ENCODE results near the gene IFNL3.
A peak's percentile ranks its signal among the peaks of the same experiment; 100 is the strongest.
"Not testable (repeated sequence)": the region's sequence is repeated elsewhere in the genome, so short reads cannot be mapped to it uniquely, and the experiment has no call there.

IFNL3 gene

GRCh38 chr19:39253374-39254149 is 8.8 kb upstream of the IFNL3 start:
- no peak for DNase-seq (ENCODE audit: low read depth in 2 of 2)

DNA sequence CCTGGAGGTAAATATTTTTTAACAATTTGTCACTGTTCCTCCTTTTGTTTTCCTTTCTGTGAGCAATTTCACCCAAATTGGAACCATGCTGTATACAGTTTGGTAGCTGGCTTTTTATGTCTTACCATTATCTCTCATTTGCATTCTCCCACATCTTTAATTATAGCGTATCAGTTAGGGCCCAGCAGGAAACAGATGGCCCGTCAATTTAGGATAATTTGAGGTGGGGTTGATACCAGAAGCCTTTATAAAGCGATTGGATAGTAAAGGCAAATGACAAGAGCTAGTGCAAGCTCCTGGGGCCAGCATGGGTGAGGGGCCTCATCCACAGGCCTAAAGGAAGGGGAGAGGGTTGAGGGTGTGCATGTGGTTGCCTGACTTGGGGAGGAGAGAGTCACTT is 7.7 kb upstream of the IFNL3 start:
- DNase-seq (ENCODE audit: low read depth in 2 of 2): no peak

DNA sequence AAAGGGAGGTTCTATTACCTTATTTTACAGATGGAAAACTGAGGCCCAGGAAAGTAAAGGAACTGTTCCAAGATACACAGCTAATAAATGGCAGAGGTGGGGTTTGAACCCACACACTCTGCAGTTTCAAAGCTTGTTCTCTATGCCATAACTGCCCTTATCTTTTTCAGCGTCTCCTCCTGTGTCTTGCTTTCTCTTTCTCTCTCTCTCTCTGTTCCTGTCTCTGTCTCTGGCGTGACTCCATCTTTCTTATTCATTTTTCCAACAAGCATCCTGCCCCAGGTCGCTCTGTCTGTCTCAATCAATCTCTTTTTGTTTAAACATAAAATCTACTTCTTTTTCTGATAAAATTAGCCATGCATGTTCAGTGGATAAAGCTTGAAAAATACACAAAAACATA is 7.0 kb upstream of the IFNL3 start:
- no peak for DNase-seq (ENCODE audit: low read depth in 2 of 2)

DNA sequence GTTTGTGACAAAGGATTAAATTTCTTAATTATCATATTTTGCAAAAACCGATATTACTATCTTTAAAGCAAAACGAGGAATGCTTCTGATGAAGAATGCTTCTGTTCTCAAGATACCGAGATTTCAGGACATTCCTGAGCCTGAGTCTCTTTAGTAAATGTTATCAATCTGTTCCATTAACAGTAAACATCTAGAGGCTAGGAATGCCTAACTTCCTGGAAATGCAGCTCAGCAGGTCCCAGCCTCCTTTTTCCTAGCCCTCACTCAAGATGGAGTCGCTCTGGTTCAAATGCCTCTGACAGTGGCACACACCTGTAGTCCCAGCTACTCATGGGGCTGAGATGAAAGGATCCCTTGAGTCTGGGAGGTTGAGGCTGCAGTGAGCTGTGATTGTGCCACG is 6.3 kb upstream of the IFNL3 start:
- no peak for DNase-seq (ENCODE audit: low read depth in 2 of 2)

DNA sequence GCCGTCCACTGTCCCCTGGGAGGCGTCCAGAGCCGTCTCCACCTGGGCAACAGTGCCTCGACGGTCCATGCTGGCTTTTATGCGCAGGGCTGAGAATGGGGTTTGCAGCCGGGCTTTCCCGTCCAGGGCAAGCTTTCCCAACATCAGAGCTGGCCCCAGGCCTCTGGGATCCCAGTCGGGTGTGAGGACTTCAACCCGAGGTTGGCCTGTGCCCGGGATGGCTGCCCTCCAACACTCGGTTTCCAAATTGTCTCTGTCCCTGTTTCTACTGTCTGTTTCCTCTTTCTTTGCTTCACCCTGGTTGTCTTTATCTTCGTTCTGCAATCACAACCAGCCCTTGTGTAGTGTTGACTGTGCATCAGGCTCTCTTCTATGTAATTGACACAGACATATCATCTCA is 4.0 kb upstream of the IFNL3 start, which contains the start of gene IFNL4:
TSS of gene IFNL4 (minus strand) at position 51 of the 400 bp plus-strand sequence.
- DNase-seq (ENCODE audit: low read depth in 2 of 2): no peak

DNA sequence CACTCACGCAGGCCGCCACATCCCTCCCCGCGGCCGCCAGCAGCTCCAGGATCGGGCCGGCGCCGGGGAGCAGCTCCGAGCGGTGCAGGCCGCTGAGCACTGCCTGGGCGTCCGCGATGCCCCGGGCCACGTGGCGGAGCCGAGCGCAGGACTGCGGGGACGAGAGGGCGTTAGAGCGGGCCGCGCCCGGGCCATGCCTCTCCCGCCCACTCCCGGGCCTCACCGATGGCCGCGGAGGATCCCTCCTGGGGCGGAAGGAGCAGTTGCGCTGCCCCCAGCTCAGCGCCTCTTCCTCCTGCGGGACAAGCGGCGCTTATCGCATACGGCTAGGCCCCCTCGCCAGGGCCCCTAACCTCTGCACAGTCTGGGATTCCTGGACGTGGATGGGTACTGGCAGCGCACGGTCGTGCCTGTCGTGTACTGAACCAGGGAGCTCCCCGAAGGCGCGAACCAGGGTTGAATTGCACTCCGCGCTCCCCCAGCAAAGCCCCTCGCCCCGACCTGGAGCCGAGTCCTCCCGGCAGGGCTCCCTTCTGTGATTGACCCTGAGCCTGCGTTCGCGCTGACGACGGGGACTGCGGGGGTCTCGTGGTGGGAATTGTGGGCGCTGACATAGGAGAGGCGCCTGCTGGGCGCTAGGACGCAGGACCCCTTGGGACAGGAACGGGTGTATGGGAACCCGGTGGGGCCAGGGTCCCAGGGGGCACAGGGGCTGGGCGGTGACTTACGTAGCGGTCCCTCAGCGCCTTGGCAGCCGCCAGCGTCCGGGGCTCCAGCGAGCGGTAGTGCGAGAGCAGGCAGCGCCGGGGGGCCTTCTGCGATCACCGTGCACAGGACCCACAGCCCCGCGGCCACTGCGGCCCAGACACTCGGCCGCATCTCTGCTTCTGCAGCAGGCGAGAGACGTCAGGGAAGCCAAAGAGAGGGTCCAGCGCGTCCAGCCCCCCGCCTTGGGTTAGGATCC is 3.2 kb upstream of the IFNL3 start:
- no peak for DNase-seq (ENCODE audit: low read depth in 2 of 2)

DNA sequence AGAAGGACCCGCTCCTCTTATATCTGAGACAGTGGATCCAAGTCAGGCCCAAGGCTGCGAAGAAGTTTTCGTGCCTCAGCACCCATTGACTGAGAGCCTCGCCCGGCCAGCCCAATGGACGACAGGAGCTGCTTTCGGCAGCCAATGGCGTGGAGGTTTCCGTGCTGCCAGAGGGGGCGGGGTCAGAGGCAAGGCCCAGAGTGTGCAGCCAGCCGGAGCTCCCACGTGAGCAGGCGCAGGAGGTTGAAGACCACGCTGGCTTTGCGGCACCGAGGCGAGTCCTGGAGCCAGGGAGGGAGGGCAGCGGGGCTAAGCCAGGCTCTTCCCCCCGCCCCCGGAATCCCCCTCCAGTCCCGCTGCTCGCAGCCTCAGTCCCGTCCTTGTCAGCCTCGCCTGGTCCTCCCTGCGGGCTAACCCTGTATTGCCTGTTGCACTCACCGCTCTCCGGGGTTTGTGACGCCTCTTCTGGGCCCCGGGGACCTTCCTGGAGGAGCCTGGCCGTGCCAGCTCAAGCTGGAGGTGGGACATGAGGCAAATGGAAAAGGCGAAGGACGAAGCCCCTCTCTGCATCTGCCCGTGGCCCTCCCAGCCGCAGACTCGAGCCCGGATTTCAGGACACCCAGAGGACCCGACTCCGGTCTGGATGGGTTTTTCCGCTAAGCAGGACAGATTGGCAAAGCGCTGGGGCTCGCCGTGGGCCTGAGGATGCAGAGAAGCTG is 2.3 kb upstream of the IFNL3 start:
- DNase-seq (ENCODE audit: low read depth in 2 of 2): peak in 1 of 2 donors; percentile 24

DNA sequence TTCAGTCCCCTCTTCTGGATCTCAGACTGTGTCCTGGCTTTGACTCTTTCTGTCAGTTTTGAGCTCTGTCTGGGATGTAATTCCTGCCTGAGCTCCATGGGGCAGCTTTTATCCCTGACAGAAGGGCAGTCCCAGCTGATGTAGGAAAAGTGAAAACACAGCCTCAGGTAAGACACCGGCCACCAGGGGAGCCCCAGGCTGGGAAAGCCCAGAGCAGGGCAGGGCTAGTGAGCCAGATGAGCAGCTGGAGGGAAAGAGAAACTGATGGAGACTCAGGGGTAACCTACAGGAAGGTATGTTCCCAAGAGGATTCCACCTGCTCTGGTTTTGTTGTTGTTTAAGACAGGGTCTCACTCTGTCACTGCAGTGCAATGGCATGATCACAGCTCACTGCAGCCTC is 360 bp upstream of the IFNL3 start:
- DNase-seq (ENCODE audit: low read depth in 2 of 2): not testable (repeated sequence)

DNA sequence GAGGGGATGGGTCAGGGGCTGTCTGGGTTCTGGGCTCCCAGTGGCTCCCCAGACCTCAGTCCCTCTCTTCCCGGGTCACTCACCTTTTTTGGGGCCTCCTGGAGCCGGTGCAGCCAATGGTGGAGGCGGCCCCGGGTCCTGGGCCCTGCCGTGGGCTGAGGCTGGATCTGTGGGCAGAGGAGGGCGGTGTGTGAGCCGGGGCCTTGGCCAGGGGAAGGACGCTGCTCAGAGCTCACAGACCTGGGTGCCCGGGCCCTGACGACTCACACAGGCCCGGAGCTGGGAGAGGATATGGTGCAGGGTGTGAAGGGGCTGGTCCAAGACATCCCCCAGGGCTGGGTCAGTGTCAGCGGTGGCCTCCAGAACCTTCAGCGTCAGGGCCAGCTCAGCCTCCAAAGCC is 1.1 kb downstream of the IFNL3 start:
- not testable (repeated sequence) for DNase-seq (ENCODE audit: low read depth in 2 of 2)

DNA sequence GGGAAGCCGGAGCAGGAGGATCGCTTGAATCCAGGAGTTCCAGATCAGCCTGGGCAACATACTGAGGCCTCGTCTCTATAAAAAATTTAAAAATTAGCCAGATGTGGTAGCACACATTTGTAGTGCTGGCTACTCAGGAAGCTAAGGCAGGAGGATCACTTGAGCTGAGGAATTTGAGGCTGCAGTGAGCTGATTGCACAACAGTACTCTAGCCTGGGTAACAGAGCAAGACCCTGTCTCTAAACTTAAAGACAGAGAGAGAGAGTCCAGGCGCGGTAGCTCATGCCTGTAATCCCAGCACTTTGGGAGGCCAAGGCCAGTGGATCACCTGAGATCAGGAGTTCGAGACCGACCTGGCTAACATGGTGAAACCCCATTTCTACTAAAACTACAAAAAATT is 4.4 kb downstream of the IFNL3 start:
- DNase-seq (ENCODE audit: low read depth in 2 of 2): no peak

- no peak for DNase-seq (ENCODE audit: low read depth in 2 of 2)
Observed at GRCh38 chr19:39238944-39239343, 5.9 kb downstream of the IFNL3 start.

- DNase-seq (ENCODE audit: low read depth in 2 of 2): no peak
Observed at GRCh38 chr19:39238209-39238608, 6.6 kb downstream of the IFNL3 start.

- DNase-seq (ENCODE audit: low read depth in 2 of 2): peak; percentile 12 to 27
Observed at GRCh38 chr19:39237200-39238184, 7.3 kb downstream of the IFNL3 start.

DNA sequence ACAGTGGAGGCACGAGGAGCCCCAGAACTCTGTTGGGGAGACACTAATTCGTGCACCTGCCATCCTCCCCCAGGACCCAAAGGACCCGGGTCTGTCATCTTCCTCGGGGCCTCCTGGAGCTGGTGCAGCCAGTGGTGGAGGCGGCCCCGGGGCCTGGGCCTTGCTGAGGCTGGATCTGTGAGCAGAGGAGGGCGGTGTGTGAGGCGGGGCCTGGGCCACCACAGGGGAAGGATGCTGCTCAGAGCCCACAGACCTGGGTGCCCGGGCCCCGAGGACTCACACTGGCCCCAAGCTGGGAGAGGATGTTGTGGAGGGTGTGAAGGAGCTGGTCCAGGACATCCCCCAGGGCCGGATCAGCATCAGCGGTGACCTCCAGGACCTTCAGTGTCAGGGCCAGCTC is 8.3 kb downstream of the IFNL3 start:
- no peak for DNase-seq (ENCODE audit: low read depth in 2 of 2)

DNA sequence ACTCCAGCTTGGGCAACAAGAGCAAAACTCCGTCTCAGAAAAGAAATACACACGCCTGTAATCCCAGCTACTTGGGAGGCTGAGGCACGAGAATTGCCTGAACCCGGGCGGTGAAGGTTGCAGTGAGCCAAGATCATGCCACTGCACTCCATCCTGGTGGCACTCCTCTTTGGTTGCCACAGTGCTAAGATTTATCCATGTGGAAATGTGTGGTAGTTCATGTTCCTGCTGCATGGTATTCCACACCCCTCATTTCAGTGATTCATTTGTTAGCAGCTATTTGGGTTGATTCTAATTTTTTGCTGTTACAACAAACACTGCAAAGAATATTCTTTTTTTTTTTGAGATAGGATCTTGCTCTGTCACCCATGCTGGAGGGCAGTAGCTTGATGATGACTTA is 12.1 kb downstream of the IFNL3 start:
- DNase-seq (ENCODE audit: low read depth in 2 of 2): no peak

GRCh38 chr19:39230096-39230764 is 14.6 kb downstream of the IFNL3 start:
- DNase-seq (ENCODE audit: low read depth in 2 of 2): no peak

GRCh38 chr19:39224910-39225309 is 19.9 kb downstream of the IFNL3 start:
- no peak for DNase-seq (ENCODE audit: low read depth in 2 of 2)

DNA sequence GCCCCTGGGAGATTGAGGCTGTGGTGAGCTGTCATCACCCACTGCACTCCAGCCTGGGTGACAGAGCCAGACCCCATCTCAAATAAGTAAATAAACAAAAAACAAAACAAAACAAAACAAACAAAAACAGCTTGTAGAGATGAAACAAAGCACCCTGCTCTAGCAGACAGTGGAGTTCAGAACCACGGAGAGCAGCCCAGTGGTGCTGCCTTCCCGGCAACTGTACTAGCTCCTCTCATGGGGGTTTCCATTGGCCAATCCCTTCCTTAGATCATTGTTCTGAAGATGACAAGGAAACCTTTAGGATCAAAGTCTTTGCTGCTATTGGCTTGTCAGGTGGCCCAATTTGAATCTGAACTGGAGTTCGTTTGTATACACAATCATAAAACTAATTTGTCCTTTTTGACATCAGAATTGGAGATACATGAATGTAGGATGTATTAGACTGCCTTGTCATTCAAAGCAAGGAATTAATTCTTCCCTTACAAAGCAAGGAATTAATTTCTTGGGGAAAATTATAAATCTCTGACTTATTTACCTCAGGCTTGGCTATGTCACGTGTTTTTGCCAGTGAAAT is 21.0 kb downstream of the IFNL3 start:
- peak in 1 of 2 donors; percentile 19 for DNase-seq (ENCODE audit: low read depth in 2 of 2)

- not testable (repeated sequence) for DNase-seq (ENCODE audit: low read depth in 2 of 2)
Observed at GRCh38 chr19:39219108-39219507, 25.7 kb downstream of the IFNL3 start.

Measured in stimulated activated CD4-positive, alpha-beta T cell treated with anti-CD3 and anti-CD28 coated beads, Interleukin-15, amount 100 ng/mL, for 48 hours (primary cell).